ENCODE data around the gene ETS1. TPM values are rescaled to one million over a fixed set of nuclear protein-coding genes. Genes with fewer than 3 reads are reported as not detected.

The ETS1 gene
- polyA plus RNA-seq, 1 experiment: 32.3 TPM

DNA sequence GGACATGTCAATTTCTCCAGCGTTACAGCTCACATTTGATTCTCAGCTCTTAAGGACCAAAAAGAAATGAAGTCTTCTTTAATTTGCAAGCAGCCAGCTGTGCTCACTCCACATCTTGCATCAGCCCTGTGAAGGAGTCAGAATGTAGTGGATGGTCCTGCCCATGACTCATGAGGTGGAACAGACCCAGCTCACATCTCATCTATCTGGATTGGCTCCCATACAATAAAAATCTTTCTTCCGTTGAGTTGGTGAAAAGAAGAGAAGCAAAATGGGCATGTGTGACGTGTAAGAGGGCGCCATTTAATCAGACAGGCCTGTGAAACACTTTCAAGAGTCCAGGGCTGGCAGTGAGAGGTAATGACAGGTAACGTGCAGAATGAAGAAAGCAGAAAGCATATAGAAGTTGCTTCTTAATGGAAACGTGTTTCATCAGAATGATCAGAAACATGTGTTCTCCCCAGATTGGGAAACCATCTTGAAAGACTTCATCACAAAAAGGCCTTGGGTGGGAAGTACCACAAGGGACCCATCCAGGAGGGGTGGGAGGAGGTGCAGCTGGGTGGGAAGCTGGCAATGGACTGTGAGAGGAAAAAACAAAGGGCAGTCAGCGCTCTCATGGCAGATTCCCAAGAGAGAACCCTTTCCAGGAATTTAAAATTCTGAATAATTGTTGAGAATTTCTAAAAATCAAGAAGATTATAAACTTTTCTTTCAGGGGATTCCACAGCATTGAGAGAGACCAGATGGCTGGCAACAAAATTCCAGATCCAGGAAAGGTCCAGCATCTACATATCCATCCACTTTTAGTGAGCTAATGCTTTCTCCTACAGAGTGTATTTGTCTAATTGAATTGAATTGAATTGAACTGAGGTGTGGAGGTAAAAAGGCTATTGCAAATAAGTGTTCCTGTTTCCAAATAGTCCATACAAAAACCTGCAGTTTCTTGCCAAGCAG, 57.0 kb downstream of the ETS1 start:
- Histone ChIP-seq H3K27ac (ENCODE audit: low read depth, low read length) (peak overlapping the region; percentile 89), H3K27me3 (ENCODE audit: control insufficient read depth, insufficient read depth, low read length) (no peaks in the 10 kb centered on the region), H3K9me3 (ENCODE audit: control insufficient read depth, insufficient read depth, low read length) (no peaks in the 10 kb centered on the region), H3K4me3 (ENCODE audit: low read depth, low read length) (no peak overlapping the region)
- peak; percentile 93 for DNase-seq (ENCODE audit: low read depth, low spot score)
- CTCF ChIA-PET: interaction anchor here (0.6 to 1.8 kb wide), 10 partner anchors 10 to 373 kb away, joined by 3 to 12 read pairs (median 3); no protein-coding TSS in a partner anchor
- POLR2A ChIA-PET: interaction anchor here (0.7 to 1.1 kb wide), 5 partner anchors 14 to 106 kb away, joined by 3 to 8 read pairs (median 3); no protein-coding TSS in a partner anchor
- no peak for TF ChIP-seq CTCF (IDR thresholded peaks at IDR 0.05; ENCODE audit: low read depth, low read length)

- no peak for TF ChIP-seq CTCF (IDR thresholded peaks at IDR 0.05; ENCODE audit: low read depth, low read length)
- Histone ChIP-seq H3K27ac (ENCODE audit: low read depth, low read length) (no peak overlapping the region), H3K9me3 (ENCODE audit: control insufficient read depth, insufficient read depth, low read length) (no peaks in the 10 kb centered on the region), H3K4me3 (ENCODE audit: low read depth, low read length) (no peak overlapping the region), H3K27me3 (ENCODE audit: control insufficient read depth, insufficient read depth, low read length) (no peaks in the 10 kb centered on the region)
- DNase-seq (ENCODE audit: low read depth, low spot score): no peak
- POLR2A ChIA-PET: no interaction called here
- CTCF ChIA-PET: interaction anchor here (1.1 kb wide), 1 partner anchor 102 kb away, joined by 3 read pairs; no protein-coding TSS in a partner anchor
Observed at GRCh38 chr11:128528294-128528693, 59.1 kb downstream of the ETS1 start.

- CTCF ChIA-PET: interaction anchor here (1.6 to 3.0 kb wide), 2 partner anchors 104 to 237 kb away, joined by 16 to 26 read pairs; no protein-coding TSS in a partner anchor
Observed at GRCh38 chr11:128527046-128527445, 60.3 kb downstream of the ETS1 start.

DNA sequence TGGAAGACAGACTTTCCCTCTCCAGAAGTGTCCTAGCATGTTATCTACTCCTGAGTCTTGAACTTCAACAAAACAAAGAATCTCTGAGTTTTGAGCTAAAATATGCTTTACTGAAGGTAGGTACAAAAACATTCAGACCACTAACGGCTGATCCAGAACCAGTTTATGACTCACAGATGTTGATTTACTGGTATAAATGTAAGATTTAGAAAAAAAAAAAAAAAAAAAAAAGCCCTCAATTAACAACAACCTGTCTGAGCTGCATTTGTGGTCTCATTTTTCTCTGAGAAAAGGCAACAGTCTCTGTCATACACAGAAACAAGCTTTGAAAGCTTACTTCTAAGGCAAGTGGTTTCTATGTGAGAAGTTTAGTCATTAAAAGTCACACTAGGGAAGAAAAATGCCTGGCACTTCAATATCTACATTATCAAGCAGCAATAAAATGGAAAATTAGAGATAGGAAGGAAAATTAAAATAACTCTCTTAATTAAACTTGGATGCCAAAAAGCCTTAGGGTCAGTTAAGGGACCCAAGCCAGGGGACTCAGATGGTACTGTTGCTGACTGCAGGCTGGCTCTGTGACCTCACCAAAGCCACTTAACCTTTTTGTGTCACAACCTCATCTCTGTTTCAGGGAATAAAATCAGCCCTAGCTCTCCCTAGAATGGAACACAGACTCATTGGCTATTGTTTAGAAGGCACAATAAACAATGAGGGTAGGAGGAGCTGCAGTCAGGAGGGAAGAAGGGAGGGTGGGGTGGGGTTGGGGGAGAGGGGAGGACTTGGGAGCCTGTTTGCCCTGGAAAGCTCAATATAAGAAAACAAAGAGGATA, 61.7 kb downstream of the ETS1 start:
- no peak overlapping the region for H3K4me3 ChIP-seq (ENCODE audit: low read depth, low read length)
- no peak overlapping the region for H3K27ac ChIP-seq (ENCODE audit: low read depth, low read length)
- H3K27me3 ChIP-seq (ENCODE audit: control insufficient read depth, insufficient read depth, low read length): no peaks in the 10 kb centered on the region
- H3K9me3 ChIP-seq (ENCODE audit: control insufficient read depth, insufficient read depth, low read length): no peaks in the 10 kb centered on the region
- ChIA-PET POLR2A (interaction anchor here (0.6 to 0.9 kb wide), 5 partner anchors 19 to 271 kb away, joined by 3 to 5 read pairs (median 5); no protein-coding TSS in a partner anchor), CTCF (interaction anchor here (0.7 to 3.0 kb wide), 8 partner anchors 29 to 305 kb away, joined by 3 to 26 read pairs (median 4); no protein-coding TSS in a partner anchor)
- no peak for DNase-seq (ENCODE audit: low read depth, low spot score)
- TF ChIP-seq CTCF (IDR thresholded peaks at IDR 0.05; ENCODE audit: low read depth, low read length): no peak

More at GRCh38 chr11:128527046-128527445, 60.3 kb downstream of the ETS1 start:
- TF ChIP-seq CTCF (IDR thresholded peaks at IDR 0.05; ENCODE audit: low read depth, low read length): no peak
- Histone ChIP-seq H3K27ac (ENCODE audit: low read depth, low read length) (no peak overlapping the region), H3K27me3 (ENCODE audit: control insufficient read depth, insufficient read depth, low read length) (no peaks in the 10 kb centered on the region), H3K9me3 (ENCODE audit: control insufficient read depth, insufficient read depth, low read length) (no peaks in the 10 kb centered on the region), H3K4me3 (ENCODE audit: low read depth, low read length) (no peak overlapping the region)
- POLR2A ChIA-PET: no interaction called here
- DNase-seq (ENCODE audit: low read depth, low spot score): no peak

Measured in AG04450 (cell line).